ENCODE data around the gene UBE2Z. TPM values are rescaled to one million over a fixed set of nuclear protein-coding genes. Genes with fewer than 3 reads are reported as not detected.

UBE2Z gene
- total and polyA plus RNA-seq, 2 of the 13 experiments (the other 11 are each of a cell fraction or from before 2014, with no cell fraction given), result 63.2 to 122 TPM

DNA sequence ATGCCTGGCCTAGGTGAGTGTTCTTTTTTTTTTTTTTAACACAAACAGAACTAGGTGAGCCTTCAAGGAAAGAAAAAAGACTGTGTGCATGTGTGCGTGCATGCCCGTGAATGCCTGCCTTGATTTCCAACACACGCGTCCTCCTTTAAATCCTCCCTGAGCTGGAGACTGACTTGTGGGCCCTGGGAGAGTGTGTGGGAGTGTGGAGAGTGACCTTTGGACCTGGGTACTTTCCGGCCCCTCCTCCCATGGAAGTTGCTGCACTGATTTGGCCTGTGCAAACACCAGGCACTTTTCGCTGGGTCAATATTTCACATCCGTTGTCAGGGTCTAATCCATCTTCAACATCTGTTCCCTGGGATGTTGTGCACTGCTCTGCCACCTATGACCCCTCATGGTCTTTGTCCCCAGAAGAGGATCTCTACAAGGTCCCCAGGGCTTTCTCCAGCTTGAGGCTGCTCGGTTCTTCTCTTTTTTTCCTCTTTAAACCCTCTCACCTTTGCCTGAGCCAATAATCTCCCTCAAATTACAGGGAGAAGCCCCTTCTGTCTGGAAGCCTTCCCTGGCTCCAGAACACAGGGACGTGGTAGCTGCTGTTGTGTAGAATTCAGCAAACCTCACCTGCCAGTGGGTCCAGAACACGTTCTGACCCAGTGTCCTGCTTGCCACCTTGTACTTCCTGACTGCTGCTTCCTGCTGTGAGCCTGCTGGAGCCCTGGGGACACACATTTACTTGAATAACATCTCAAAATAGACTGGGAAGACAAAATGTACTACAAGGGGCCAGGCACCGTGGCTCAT lies 36.5 kb upstream of the UBE2Z start (continued):
- TF ChIP-seq SRSF4 (IDR thresholded peaks at IDR 0.05; ENCODE audit: low read depth, low read length, poor library complexity, severe bottlenecking) (no peak), ZNF709 (CRISPR knock-in tag; IDR thresholded peaks at IDR 0.05) (peak; percentile 97), ZKSCAN8 (CRISPR knock-in tag; IDR thresholded peaks at IDR 0.05; ENCODE audit: borderline replicate concordance) (peak; percentile 99), GTF3A (CRISPR knock-in tag; conservative IDR thresholded peaks at IDR 0.05) (0 out of 2 replicates have a peak, but pooled peaks have one; percentile 26), EEA1 (CRISPR knock-in tag; IDR thresholded peaks at IDR 0.05; ENCODE audit: borderline replicate concordance) (0 out of 2 replicates have a peak, but pooled peaks have one; percentile 63), ZNF878 (CRISPR knock-in tag; IDR thresholded peaks at IDR 0.05) (peak; percentile 98), ZNF326 (CRISPR knock-in tag; IDR thresholded peaks at IDR 0.05; ENCODE audit: borderline replicate concordance) (no peak), ZNF136 (CRISPR knock-in tag; IDR thresholded peaks at IDR 0.05; ENCODE audit: low read depth) (no peak; the same call in none of the 2 replicates), ZBTB7B (CRISPR knock-in tag; IDR thresholded peaks at IDR 0.05) (peak; percentile 99), ZSCAN29 (CRISPR knock-in tag; conservative IDR thresholded peaks at IDR 0.05) (peak; percentile 94; the same call in 1 of the 2 replicates), ZBTB8A (CRISPR knock-in tag; IDR thresholded peaks at IDR 0.05; ENCODE audit: borderline replicate concordance, low read depth) (no peak), NR2F2 (IDR thresholded peaks at IDR 0.05; ENCODE audit: borderline replicate concordance, low read depth) (peak; percentile 96), ZFP41 (CRISPR knock-in tag; IDR thresholded peaks at IDR 0.05; ENCODE audit: borderline replicate concordance) (no peak), NONO (IDR thresholded peaks at IDR 0.05) (no peak), NONO (CRISPR knock-in tag; conservative IDR thresholded peaks at IDR 0.05) (peak; percentile 94), ZNF33B (CRISPR knock-in tag; IDR thresholded peaks at IDR 0.05) (no peak)
- TF ChIP-seq, protein P1, sequence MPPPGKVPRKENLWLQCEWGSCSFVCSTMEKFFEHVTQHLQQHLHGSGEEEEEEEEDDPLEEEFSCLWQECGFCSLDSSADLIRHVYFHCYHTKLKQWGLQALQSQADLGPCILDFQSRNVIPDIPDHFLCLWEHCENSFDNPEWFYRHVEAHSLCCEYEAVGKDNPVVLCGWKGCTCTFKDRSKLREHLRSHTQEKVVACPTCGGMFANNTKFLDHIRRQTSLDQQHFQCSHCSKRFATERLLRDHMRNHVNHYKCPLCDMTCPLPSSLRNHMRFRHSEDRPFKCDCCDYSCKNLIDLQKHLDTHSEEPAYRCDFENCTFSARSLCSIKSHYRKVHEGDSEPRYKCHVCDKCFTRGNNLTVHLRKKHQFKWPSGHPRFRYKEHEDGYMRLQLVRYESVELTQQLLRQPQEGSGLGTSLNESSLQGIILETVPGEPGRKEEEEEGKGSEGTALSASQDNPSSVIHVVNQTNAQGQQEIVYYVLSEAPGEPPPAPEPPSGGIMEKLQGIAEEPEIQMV (CRISPR knock-in tag; IDR thresholded peaks at IDR 0.05; ENCODE audit: low read depth), result no peak
- TF ChIP-seq, protein P2, sequence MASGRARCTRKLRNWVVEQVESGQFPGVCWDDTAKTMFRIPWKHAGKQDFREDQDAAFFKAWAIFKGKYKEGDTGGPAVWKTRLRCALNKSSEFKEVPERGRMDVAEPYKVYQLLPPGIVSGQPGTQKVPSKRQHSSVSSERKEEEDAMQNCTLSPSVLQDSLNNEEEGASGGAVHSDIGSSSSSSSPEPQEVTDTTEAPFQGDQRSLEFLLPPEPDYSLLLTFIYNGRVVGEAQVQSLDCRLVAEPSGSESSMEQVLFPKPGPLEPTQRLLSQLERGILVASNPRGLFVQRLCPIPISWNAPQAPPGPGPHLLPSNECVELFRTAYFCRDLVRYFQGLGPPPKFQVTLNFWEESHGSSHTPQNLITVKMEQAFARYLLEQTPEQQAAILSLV (CRISPR knock-in tag; IDR thresholded peaks at IDR 0.05; ENCODE audit: borderline replicate concordance), result peak; percentile 78
- TF ChIP-seq, protein P3, sequence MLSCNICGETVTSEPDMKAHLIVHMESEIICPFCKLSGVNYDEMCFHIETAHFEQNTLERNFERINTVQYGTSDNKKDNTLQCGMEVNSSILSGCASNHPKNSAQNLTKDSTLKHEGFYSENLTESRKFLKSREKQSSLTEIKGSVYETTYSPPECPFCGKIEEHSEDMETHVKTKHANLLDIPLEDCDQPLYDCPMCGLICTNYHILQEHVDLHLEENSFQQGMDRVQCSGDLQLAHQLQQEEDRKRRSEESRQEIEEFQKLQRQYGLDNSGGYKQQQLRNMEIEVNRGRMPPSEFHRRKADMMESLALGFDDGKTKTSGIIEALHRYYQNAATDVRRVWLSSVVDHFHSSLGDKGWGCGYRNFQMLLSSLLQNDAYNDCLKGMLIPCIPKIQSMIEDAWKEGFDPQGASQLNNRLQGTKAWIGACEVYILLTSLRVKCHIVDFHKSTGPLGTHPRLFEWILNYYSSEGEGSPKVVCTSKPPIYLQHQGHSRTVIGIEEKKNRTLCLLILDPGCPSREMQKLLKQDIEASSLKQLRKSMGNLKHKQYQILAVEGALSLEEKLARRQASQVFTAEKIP (CRISPR knock-in tag; IDR thresholded peaks at IDR 0.05; ENCODE audit: borderline replicate concordance), result no peak
- TF ChIP-seq, protein P4, sequence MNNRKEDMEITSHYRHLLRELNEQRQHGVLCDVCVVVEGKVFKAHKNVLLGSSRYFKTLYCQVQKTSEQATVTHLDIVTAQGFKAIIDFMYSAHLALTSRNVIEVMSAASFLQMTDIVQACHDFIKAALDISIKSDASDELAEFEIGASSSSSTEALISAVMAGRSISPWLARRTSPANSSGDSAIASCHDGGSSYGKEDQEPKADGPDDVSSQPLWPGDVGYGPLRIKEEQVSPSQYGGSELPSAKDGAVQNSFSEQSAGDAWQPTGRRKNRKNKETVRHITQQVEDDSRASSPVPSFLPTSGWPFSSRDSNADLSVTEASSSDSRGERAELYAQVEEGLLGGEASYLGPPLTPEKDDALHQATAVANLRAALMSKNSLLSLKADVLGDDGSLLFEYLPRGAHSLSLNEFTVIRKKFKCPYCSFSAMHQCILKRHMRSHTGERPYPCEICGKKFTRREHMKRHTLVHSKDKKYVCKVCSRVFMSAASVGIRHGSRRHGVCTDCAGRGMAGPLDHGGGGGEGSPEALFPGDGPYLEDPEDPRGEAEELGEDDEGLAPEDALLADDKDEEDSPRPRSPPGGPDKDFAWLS (CRISPR knock-in tag; IDR thresholded peaks at IDR 0.05; ENCODE audit: borderline replicate concordance), result peak; percentile 58; the same call in 1 of the 2 replicates
- TF ChIP-seq, protein P5, sequence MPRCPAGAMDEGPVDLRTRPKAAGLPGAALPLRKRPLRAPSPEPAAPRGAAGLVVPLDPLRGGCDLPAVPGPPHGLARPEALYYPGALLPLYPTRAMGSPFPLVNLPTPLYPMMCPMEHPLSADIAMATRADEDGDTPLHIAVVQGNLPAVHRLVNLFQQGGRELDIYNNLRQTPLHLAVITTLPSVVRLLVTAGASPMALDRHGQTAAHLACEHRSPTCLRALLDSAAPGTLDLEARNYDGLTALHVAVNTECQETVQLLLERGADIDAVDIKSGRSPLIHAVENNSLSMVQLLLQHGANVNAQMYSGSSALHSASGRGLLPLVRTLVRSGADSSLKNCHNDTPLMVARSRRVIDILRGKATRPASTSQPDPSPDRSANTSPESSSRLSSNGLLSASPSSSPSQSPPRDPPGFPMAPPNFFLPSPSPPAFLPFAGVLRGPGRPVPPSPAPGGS (CRISPR knock-in tag; IDR thresholded peaks at IDR 0.05), result peak; percentile 72; the same call in 1 of the 2 replicates

All from HepG2 (cell line).